HG03460 (cell line): ENCODE measurements around the gene KRTAP9-6.
"Not testable (repeated sequence)": the region's sequence is repeated elsewhere in the genome, so short reads cannot be mapped to it uniquely, and the experiment has no call there.

Experiments
- ATAC-seq: cut with Tn5 transposase; IDR thresholded peaks from one replicate; pipeline ENCODE4 v1.9.1; 2021; ENCODE audit not compliant: unreplicated experiment

Gene KRTAP9-6

GRCh38 chr17:41267711-41268110 lies 2.5 kb downstream of the KRTAP9-6 start:
- no peak for ATAC-seq

- ATAC-seq: not testable (repeated sequence)
Observed at GRCh38 chr17:41271323-41271722, 6.1 kb downstream of the KRTAP9-6 start.

GRCh38 chr17:41271858-41272257 lies 6.7 kb downstream of the KRTAP9-6 start:
- ATAC-seq: no peak

- ATAC-seq: not testable (repeated sequence)
Observed at GRCh38 chr17:41275648-41276190, 10.5 kb downstream of the KRTAP9-6 start, which contains the start of gene KRTAP9-7. Gene KRTAP9-7 (plus strand): TSS chr17:41275698. CDS start chr17:41275698, 0 bp downstream.

- no peak for ATAC-seq
Observed at GRCh38 chr17:41278176-41278955, 13.2 kb downstream of the KRTAP9-6 start.

- ATAC-seq: no peak
Observed at GRCh38 chr17:41284043-41284442, 18.9 kb downstream of the KRTAP9-6 start.

GRCh38 chr17:41284546-41284945 lies 19.4 kb downstream of the KRTAP9-6 start:
- ATAC-seq: no peak

- ATAC-seq: no peak
Observed at GRCh38 chr17:41287050-41287449, 21.9 kb downstream of the KRTAP9-6 start.

GRCh38 chr17:41294016-41294415 lies 28.8 kb downstream of the KRTAP9-6 start:
- ATAC-seq: no peak

GRCh38 chr17:41296846-41297245 lies 31.7 kb downstream of the KRTAP9-6 start:
- no peak for ATAC-seq

GRCh38 chr17:41298458-41299135 lies 33.4 kb downstream of the KRTAP9-6 start:
- ATAC-seq: no peak

- no peak for ATAC-seq
Observed at GRCh38 chr17:41301204-41301790, 36.1 kb downstream of the KRTAP9-6 start.

GRCh38 chr17:41301916-41302901 lies 37.0 kb downstream of the KRTAP9-6 start, which contains the start of gene KRTAP29-1:
Gene KRTAP29-1 (minus strand): TSS chr17:41302851. CDS start chr17:41302851, 0 bp downstream.
- no peak for ATAC-seq

GRCh38 chr17:41302981-41303380 lies 37.8 kb downstream of the KRTAP9-6 start:
- no peak for ATAC-seq

GRCh38 chr17:41304091-41304490 lies 38.9 kb downstream of the KRTAP9-6 start:
- ATAC-seq: no peak

GRCh38 chr17:41307647-41308046 lies 42.5 kb downstream of the KRTAP9-6 start:
- no peak for ATAC-seq

- no peak for ATAC-seq
Observed at GRCh38 chr17:41308251-41308917, 43.2 kb downstream of the KRTAP9-6 start.

GRCh38 chr17:41308918-41309359 lies 43.8 kb downstream of the KRTAP9-6 start, which contains the start of gene KRTAP16-1:
Gene KRTAP16-1 (minus strand): TSS chr17:41309309. CDS start chr17:41309253, 56 bp downstream.
- ATAC-seq: no peak

- no peak for ATAC-seq
Observed at GRCh38 chr17:41311111-41311510, 45.9 kb downstream of the KRTAP9-6 start.
